Epithelial cell of prostate (primary cell): ENCODE results near the gene IL31.

Experiments
- DNase-seq: peaks from one replicate; pipeline ENCODE4 v3.0.0-alpha.2; 2011; ENCODE audit warnings: low read depth, low spot score
- H3K27ac ChIP-seq: fragments of 450-650 bp; 2 replicates; pipeline ENCODE4 v1.5.1; 2017; ENCODE audit warnings: mild to moderate bottlenecking

The IL31 gene

DNA sequence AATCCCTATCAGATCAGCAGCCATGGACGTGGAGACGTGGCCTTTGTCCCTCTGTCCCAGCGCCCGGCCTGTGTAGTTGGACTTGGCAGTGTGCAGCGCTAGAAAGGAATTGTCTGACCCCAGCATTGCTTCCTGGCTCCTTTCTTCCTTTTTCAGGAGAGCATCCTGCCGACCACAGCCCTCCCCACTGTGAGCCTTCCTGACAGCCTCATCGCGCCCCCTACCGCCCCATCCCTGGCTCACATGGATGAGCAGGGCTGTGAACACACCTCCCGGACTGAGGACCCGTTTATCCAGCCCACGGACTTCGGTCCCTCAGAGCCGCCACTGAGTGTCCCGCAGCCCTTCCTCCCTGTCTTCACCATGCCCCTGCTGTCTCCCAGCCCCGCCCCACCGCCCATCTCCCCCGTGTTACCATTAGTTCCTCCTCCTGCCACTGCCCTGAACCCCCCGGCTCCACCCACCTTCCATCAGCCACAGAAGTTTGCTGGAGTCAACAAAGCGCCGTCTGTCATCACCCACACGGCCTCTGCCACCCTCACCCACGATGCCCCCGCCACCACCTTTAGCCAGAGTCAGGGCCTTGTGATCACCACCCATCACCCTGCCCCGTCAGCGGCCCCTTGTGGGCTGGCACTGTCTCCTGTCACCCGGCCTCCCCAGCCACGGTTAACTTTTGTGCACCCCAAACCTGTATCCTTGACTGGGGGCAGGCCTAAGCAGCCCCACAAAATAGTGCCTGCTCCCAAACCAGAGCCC is 40.6 kb downstream of the IL31 start:
- H3K27ac ChIP-seq = no peak overlapping the region
- DNase-seq = no peak

DNA sequence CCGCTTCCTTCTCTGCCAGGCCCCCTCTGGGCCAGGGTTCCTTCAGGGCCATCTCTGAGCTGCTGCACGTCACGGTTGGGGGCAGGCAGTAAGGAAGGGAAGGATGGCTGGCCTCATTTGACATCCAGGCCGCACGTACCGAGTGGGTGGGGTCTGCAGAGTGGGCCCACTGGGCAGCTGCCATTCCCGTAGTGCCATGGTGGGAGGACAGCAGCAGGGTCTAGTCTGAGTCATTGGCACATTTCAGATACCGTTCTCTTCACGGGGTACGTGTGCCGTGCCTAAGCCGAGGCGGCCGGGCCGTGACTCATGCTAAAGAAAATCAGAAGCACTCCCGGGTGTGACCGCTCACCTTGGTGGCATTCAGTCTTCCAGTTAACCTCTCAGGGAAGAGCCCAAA is 43.9 kb downstream of the IL31 start:
- no peak for DNase-seq
- no peak overlapping the region for H3K27ac ChIP-seq

DNA sequence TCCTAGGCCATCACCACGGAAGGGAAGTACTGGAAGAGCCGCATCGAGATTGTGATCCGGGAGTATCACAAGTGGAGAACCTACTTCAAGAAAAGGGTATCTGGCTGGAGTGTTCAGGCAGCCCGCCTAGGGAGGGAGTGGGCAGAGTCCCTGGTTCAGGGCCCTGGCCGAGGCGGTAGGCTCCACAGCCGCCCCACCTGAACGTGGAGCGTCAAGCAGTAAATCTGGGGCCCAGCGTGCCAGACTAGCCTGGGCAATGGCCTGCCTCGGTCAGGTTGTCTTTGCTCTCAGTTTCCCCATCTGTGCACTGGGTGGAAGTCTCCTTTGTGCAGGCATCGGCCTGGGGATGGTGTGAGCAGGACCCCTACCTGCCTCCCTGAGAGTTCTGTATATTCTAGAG is 44.9 kb downstream of the IL31 start:
- DNase-seq = no peak
- no peak overlapping the region for H3K27ac ChIP-seq

DNA sequence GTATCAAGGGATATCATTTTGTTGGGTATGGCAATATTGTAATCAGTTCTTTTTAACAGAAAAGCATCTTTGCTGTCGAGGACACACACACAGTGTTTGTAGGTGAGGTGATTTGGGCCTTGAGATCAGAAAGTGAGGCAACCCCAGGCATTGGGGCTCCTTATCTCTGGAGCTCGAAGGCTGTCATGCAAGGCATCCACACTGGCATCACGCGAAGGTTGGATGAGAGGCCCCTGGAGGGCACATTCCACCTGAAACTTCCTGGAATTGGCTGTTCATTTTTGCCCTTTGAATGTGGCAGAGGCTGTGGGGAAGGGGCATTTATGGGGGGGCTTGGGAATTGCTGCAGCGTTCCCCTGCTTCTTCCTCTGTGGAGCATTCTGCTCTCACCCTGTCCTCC is 45.5 kb downstream of the IL31 start:
- H3K27ac ChIP-seq = no peak overlapping the region
- DNase-seq = no peak

DNA sequence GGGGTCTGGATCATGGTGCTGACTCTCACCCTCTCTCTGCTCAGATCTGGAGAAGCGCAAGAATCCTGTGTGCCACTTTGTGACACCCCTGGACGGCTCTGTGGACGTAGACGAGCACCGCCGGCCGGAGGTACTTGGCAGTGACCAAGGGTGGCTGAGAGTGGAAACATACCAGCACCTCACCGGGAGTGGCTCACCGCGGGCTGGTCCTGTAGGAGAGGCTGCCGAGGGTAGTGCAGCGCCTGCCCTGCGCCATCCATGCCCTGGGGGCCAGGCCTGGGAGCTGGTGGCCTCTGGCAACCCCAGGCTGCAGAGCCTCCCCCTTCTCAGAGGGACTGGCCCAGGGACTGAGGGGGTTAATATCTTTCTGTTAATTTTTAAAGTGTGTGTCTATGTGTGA is 46.2 kb downstream of the IL31 start:
- DNase-seq = no peak
- H3K27ac ChIP-seq = no peak overlapping the region

DNA sequence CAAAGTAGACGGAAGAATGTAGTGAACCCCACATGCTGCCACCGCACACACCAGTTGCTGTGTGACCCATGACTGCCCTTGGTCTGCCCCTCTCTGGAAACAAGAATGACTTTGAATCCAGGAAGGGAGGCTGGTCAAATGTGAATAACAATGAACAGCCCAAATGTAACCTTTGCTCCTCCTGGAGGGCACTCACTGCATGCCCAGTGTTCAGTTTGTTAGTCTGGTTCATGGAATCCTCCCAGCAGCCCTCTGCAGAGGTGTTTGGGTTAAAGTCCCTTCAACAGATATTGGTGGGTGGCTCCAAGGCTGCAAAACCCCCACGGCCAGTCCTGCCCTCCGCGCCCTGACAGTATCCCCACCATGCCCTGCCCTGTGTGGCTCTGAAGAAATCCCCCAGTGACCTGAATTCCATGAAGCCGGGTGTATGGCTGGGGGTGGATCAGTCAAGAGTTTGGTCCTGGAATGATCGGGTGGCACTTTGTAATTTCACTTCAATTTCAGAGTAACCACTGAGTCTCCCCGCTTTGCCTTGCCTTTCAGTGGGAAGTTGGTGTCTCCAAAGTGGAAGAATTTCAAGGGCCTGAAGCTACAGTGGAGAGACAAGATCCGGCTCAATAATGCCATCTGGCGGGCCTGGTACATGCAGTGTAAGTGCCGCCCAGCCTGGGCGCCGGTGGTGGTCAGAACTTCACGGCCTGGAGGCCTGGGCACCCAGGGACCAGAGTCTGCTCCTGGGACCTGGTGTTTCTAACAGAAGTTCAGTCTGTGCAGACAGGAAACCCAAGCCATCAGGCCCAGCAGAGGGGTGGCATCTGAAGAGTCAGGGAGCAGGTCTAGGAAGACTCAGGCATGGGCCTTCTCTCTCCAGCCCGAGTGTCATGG is 47.1 kb downstream of the IL31 start:
- H3K27ac ChIP-seq = no peak overlapping the region
- no peak for DNase-seq

DNA sequence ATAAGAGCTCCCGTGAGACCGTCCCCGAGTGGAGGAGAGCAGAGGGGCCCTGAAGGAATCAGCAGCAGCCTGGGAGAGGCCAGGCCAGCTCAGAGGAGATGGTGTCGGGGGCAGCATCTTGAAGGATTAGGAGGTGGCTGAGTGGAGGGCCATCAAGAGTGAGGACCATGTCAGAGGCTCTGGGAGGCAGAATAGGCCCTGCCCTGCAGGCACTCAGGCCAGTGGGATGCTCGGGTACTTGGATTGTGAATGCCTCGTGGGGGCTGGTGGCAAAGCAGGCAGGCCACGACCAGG is 47.7 kb downstream of the IL31 start:
- DNase-seq = no peak
- H3K27ac ChIP-seq = no peak overlapping the region

DNA sequence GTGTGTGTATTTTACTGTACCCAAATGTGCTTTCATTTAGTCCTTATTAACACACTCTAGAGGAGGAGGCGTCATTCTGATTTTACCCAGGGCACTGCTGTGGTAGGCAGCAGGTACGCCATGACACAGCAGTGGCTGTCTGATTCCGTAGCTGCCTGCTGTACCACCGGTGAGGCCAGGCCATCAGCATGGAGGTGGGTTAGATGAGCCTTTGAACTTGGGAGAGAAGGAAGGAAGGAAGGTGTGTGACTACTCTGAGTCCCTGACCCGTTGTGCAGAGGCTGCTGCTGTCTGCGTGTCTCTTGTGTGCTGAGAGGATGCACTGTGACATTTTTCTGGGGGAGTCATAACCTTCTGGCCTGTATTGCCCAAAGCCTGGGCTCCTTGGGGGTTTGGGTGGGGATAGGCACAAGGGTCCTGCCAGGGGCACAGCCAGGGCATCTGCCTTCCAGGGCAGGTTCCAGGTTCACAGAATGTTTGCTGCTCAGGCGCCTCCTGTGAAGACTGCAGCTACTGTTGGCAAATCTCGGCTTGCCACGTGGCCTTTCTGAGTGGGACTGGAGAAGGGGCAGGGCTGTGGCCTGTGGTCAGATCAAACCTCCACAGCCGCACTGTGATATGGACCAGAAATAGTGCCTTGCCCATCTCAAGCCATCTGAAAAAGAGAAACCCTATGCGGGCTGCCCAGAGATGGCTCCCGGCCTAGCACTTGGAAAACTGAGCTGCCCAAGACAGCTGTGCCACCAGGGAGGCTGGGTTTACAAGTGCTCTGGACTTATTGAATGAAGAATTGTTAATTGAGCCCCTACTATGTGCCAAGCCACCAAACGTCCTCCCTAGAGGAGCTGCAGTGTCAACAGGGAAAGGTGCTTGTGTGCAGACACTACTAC is 48.3 kb downstream of the IL31 start:
- DNase-seq = no peak
- no peak overlapping the region for H3K27ac ChIP-seq

DNA sequence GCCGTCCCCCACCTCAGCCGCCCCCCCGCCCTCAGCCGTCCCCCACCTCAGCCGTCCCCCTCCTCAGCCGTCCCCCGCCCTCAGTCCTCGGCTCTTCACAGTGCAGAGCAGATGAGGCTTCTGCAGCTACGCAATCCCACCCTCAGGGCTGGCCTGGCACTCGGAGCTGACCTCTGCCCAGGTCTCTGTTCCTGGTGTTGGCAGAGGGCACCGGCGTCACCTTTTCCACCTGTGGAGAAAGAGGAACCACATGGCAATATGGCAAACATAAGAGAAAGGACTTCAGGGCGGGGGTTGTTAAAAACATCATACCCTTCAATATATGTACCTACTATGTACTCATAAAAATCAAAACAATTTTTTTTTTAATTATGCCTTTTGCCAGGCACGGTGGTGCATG is 49.7 kb downstream of the IL31 start:
- DNase-seq = no peak

DNA sequence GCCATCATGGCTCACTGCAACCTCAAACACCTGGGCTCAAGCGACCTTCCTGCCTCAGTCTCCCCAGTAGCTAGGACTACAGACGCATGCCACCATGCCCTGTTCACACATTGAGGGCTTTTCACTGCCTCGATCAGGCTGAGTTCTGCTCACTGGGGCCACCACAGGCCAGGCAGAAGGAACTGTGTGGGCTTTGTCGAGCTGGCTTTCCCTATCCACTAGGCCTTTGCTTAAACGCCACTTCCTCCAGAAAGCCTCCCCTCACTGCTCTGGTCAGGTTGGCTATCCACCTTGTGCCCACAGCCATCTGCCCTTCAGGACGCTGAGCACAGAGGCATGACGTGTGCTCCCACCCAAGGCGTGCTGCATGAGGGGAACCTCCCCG is 50.3 kb downstream of the IL31 start:
- H3K27ac ChIP-seq = no peak overlapping the region
- no peak for DNase-seq

More for the DNA sequence above, 49.7 kb downstream of the IL31 start:
- no peak overlapping the region for H3K27ac ChIP-seq

DNA sequence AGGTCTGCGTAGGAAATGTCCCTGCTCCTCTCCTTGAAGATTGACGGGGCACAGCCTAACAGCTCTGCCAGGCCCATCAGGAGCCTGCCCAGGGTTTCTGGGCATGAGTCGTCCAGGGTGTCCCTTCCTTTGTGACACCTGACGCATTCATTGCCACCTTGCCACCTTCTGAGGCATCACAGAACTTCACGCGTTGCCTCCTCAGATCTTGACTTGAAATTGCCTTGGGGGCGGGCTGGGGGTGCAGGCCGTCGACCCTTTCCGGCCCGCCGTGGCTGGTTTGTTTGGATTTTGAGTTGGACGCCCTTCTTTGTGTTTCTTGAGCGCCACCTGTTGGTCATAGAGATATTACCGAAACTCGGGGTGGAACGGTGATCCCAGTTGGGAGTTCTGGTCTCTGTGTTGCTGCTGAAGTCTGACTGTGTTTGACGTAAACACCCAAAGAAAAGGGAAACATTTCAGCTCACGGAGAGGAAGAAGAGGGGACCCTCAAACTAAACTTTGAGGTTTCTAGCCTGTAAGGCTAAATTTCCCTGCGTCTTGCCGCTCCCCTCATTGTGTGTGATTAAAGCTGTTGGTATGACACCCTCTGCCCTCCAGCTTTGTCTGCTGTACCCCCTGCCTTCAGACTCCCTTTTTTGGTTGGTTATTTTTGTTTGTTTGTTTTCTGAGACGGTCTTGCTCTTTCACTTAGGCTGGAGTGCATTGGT is 50.8 kb downstream of the IL31 start:
- no peak for DNase-seq

More for the DNA sequence above, 50.8 kb downstream of the IL31 start:
- no peak overlapping the region for H3K27ac ChIP-seq
